Keratinocyte (primary cell): ENCODE results near the gene AJAP1. TPM values are rescaled to one million over a fixed set of nuclear protein-coding genes. Genes with fewer than 3 reads are reported as not detected.

ENCODE experiments used
- DNase-seq: peaks from one replicate; pipeline ENCODE4 v3.0.0-alpha.2; 2011; ENCODE audit warnings: low read depth, missing footprints, low spot score
- FAIRE-seq: peaks from 2 replicates; lab custom pipeline; 2011; peaks lifted over from hg19 to GRCh38; lab: Jason Lieb, UNC
- H2AFZ ChIP-seq: 2 replicates; pipeline ENCODE4 v1.6.0; 2012; ENCODE audit warnings: low read length, control low read depth, inconsistent platforms; ENCODE audit not compliant: control insufficient read depth
- H3K27ac ChIP-seq: 2 replicates; pipeline ENCODE4 v1.5.1; 2011; ENCODE audit warnings: low read length; ENCODE audit not compliant: control insufficient read depth, insufficient read depth
- H3K27me3 ChIP-seq: 3 replicates; pipeline ENCODE4 v1.6.0; 2011; ENCODE audit warnings: low read length; ENCODE audit not compliant: control insufficient read depth, insufficient read depth; ENCODE audit errors: extremely low read depth
- H3K36me3 ChIP-seq, 2 experiments: 2 replicates in 1 of 2; 3 replicates in 1 of 2; pipeline ENCODE4 v1.5.1; 2011; ENCODE audit warnings: low read length in 2 of 2, mild to moderate bottlenecking in 1 of 2; ENCODE audit not compliant: control insufficient read depth in 2 of 2, insufficient read depth in 2 of 2; ENCODE audit errors: extremely low read depth in 1 of 2
- H3K4me1 ChIP-seq: 3 replicates; pipeline ENCODE4 v1.5.1; 2011; ENCODE audit warnings: low read length; ENCODE audit not compliant: control insufficient read depth, insufficient read depth; ENCODE audit errors: extremely low read depth
- H3K4me2 ChIP-seq: 3 replicates; pipeline ENCODE4 v1.6.0; 2011; ENCODE audit warnings: low read depth, low read length; ENCODE audit not compliant: control insufficient read depth, insufficient read depth; ENCODE audit errors: extremely low read depth
- H3K4me3 ChIP-seq, 3 experiments: fragments of 200-600 bp in 1 of 3; sonication (generic) in 1 of 3; 2 replicates in 2 of 3; 3 replicates in 1 of 3; pipeline ENCODE4 v1.5.1; 2011 to 2016; ENCODE audit warnings: low read length in 3 of 3, mild to moderate bottlenecking in 3 of 3, control low read depth in 2 of 3, inconsistent platforms in 1 of 3, low read depth in 1 of 3, mixed read lengths in 1 of 3, mixed run types in 1 of 3, moderate library complexity in 1 of 3; ENCODE audit not compliant: control insufficient read depth in 2 of 3, insufficient read depth in 2 of 3; ENCODE audit errors: extremely low read depth in 1 of 3
- H3K79me2 ChIP-seq: 2 replicates; pipeline ENCODE4 v1.6.0; 2012; ENCODE audit warnings: low read length; ENCODE audit not compliant: control insufficient read depth, insufficient read depth
- H3K9ac ChIP-seq: 3 replicates; pipeline ENCODE4 v1.6.0; 2011; ENCODE audit warnings: low read length; ENCODE audit not compliant: control insufficient read depth, insufficient read depth; ENCODE audit errors: extremely low read depth
- H3K9me1 ChIP-seq: 3 replicates; pipeline ENCODE4 v1.6.0; 2011; ENCODE audit warnings: low read length; ENCODE audit not compliant: control insufficient read depth, insufficient read depth; ENCODE audit errors: extremely low read depth
- H3K9me3 ChIP-seq: 2 replicates; pipeline ENCODE4 v1.5.1; 2012; ENCODE audit warnings: low read depth, low read length; ENCODE audit not compliant: control insufficient read depth
- H4K20me1 ChIP-seq: 3 replicates; pipeline ENCODE4 v1.6.0; 2011; ENCODE audit warnings: low read length; ENCODE audit not compliant: control insufficient read depth, insufficient read depth; ENCODE audit errors: extremely low read depth
- EZH2 ChIP-seq: IDR thresholded peaks from one replicate; pipeline ENCODE4 v1.6.1; 2012; ENCODE audit warnings: inconsistent platforms, mild to moderate bottlenecking, low read length, moderate library complexity
- dilution Hi-C: fragments of 300-500 bp; cut with MboI; formaldehyde crosslinking; loops from one replicate; pipeline ENCODE4 v1.7.0; 2020; ENCODE audit warnings: low sequenced_read_pairs; ENCODE audit not compliant: extremely low pct_ligation_motif_present
- polyA plus RNA-seq, 5 experiments: library from polyadenylated mRNA; depleted of rRNA in 3 of 5; stranded (reverse) in 3 of 5; stranded (forward) in 1 of 5; unstranded in 1 of 5; fragments of >200 nt; gene quantifications; 1 replicate in 1 of 5; 2 replicates in 3 of 5; 3 replicates in 1 of 5; pipeline versions ENCODE4 v1.2.1 to v1.2.3, GENCODE V29; 2011 to 2012; ENCODE audit warnings: missing spikeins in 2 of 5, low read depth in 1 of 5, low replicate concordance in 1 of 5
- TF ChIP-seq, protein P1 (sequence below), 3 experiments: IDR thresholded peaks in 1 of 3; conservative IDR thresholded peaks in 1 of 3; optimal IDR thresholded peaks in 1 of 3; 2 replicates in 2 of 3; 3 replicates in 1 of 3; pipeline versions ENCODE3 to v1.5.1; 2011; ENCODE audit warnings: low read length in 3 of 3, mild to moderate bottlenecking in 3 of 3, moderate library complexity in 2 of 3, control low read depth in 1 of 3, inconsistent platforms in 1 of 3; ENCODE audit not compliant: insufficient read depth in 2 of 3; ENCODE audit errors: extremely low read depth in 1 of 3

AJAP1 gene
- polyA plus RNA-seq, 1 donor (not counting 4 experiments of a cell fraction or from before 2014, with no cell fraction given), result 2.2 TPM

GRCh38 chr1:4745560-4745959 is 91.2 kb downstream of the AJAP1 start:
- H3K79me2 ChIP-seq, result no peaks in the 10 kb centered on the region
- H3K4me2 ChIP-seq, result no peak overlapping the region
- no peak overlapping the region for H3K27ac ChIP-seq
- no peak overlapping the region for H3K4me3 ChIP-seq
- H2AFZ ChIP-seq, result no peak overlapping the region
- no peaks in the 10 kb centered on the region for H3K27me3 ChIP-seq
- TF ChIP-seq, protein P1, sequence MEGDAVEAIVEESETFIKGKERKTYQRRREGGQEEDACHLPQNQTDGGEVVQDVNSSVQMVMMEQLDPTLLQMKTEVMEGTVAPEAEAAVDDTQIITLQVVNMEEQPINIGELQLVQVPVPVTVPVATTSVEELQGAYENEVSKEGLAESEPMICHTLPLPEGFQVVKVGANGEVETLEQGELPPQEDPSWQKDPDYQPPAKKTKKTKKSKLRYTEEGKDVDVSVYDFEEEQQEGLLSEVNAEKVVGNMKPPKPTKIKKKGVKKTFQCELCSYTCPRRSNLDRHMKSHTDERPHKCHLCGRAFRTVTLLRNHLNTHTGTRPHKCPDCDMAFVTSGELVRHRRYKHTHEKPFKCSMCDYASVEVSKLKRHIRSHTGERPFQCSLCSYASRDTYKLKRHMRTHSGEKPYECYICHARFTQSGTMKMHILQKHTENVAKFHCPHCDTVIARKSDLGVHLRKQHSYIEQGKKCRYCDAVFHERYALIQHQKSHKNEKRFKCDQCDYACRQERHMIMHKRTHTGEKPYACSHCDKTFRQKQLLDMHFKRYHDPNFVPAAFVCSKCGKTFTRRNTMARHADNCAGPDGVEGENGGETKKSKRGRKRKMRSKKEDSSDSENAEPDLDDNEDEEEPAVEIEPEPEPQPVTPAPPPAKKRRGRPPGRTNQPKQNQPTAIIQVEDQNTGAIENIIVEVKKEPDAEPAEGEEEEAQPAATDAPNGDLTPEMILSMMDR (optimal IDR thresholded peaks at IDR 0.05 in 1 of 3, IDR thresholded peaks at IDR 0.05 in 1 of 3, conservative IDR thresholded peaks at IDR 0.05 in 1 of 3; ENCODE audit: extremely low read depth in 1 of 3, insufficient read depth in 2 of 3, low read length in 3 of 3), result no peak
- no peak for TF ChIP-seq EZH2
- peaks cover 5% of the 10 kb centered on the region for H3K4me1 ChIP-seq
- H3K36me3 ChIP-seq, result no peaks in the 10 kb centered on the region
- H4K20me1 ChIP-seq, result no peaks in the 10 kb centered on the region
- FAIRE-seq (no peak), DNase-seq (no peak)
- dilution Hi-C loops, result no loop called here
- no peaks in the 10 kb centered on the region for H3K9me1 ChIP-seq
- H3K9ac ChIP-seq, result no peak overlapping the region
- no peaks in the 10 kb centered on the region for H3K9me3 ChIP-seq

GRCh38 chr1:4749406-4749805 is 95.0 kb downstream of the AJAP1 start:
- H3K36me3 ChIP-seq, result peaks cover 5 to 8% of the 10 kb centered on the region in 2 experiments
- no peak overlapping the region for H3K4me2 ChIP-seq
- no peak overlapping the region for H3K27ac ChIP-seq
- DNase-seq, result no peak
- no peak overlapping the region for H3K4me3 ChIP-seq
- H3K27me3 ChIP-seq, result no peaks in the 10 kb centered on the region
- H3K9ac ChIP-seq, result no peak overlapping the region
- dilution Hi-C loops, result no loop called here
- H3K9me1 ChIP-seq, result no peaks in the 10 kb centered on the region
- H3K79me2 ChIP-seq, result no peaks in the 10 kb centered on the region
- H2AFZ ChIP-seq, result no peak overlapping the region
- H4K20me1 ChIP-seq, result no peaks in the 10 kb centered on the region
- no peaks in the 10 kb centered on the region for H3K9me3 ChIP-seq
- peaks cover 5% of the 10 kb centered on the region for H3K4me1 ChIP-seq
- FAIRE-seq, result no peak
- no peak for TF ChIP-seq EZH2
- TF ChIP-seq, protein P1 (optimal IDR thresholded peaks at IDR 0.05 in 1 of 3, IDR thresholded peaks at IDR 0.05 in 1 of 3, conservative IDR thresholded peaks at IDR 0.05 in 1 of 3; ENCODE audit: extremely low read depth in 1 of 3, insufficient read depth in 2 of 3, low read length in 3 of 3), result no peak
